RPMI7951 (cell line): ENCODE data around the gene USF2. TPM values are rescaled to one million over a fixed set of nuclear protein-coding genes. Genes with fewer than 3 reads are reported as not detected.
A peak's percentile ranks its signal among the peaks of the same experiment; 100 is the strongest.

Source experiments
- DNase-seq: peaks from one replicate; pipeline ENCODE4 v3.0.0-alpha.2; 2012; ENCODE audit warnings: low read depth
- total RNA-seq: library from RNA; depleted of rRNA; stranded (reverse); fragments of >200 nt; shearing (Covaris generic); gene quantifications from 2 replicates; pipeline ENCODE4 v1.2.3, GENCODE V29; 2014

Gene USF2
- total RNA-seq, 1 experiment from 2014 or later: 37.4 TPM

GRCh38 chr19:35246466-35247092 is 22.2 kb upstream of the USF2 start:
- DNase-seq: no peak

GRCh38 chr19:35247526-35248309 is 21.0 kb upstream of the USF2 start:
- DNase-seq: no peak

GRCh38 chr19:35248310-35249145 is 20.2 kb upstream of the USF2 start, which contains the start of gene LSR:
TSS of gene LSR (plus strand) at chr19:35249002. CDS start at chr19:35249023, 21 bp downstream.
- no peak for DNase-seq

GRCh38 chr19:35249146-35249847 is 19.5 kb upstream of the USF2 start:
- no peak for DNase-seq

GRCh38 chr19:35249848-35250711 is 18.7 kb upstream of the USF2 start:
- no peak for DNase-seq

- DNase-seq: no peak
These were observed 17.3 kb upstream of the USF2 start for GRCh38 chr19:35251456-35251855.

GRCh38 chr19:35253316-35254286 is 15.2 kb upstream of the USF2 start:
- DNase-seq: no peak

- no peak for DNase-seq
These were observed 14.1 kb upstream of the USF2 start for GRCh38 chr19:35254341-35255297.

GRCh38 chr19:35256566-35256965 is 12.2 kb upstream of the USF2 start:
- DNase-seq: no peak

GRCh38 chr19:35257113-35257461 is 11.7 kb upstream of the USF2 start:
- no peak for DNase-seq

GRCh38 chr19:35260694-35261304 is 8.0 kb upstream of the USF2 start:
- DNase-seq: no peak

GRCh38 chr19:35261356-35262100 is 7.2 kb upstream of the USF2 start:
- no peak for DNase-seq

GRCh38 chr19:35262101-35262761 is 6.5 kb upstream of the USF2 start:
- DNase-seq: no peak

GRCh38 chr19:35264268-35265125 is 4.3 kb upstream of the USF2 start:
- no peak for DNase-seq

- peak; percentile 28 for DNase-seq
These were observed 3.4 kb upstream of the USF2 start for GRCh38 chr19:35265126-35265899.
